Globus pallidus (tissue), 1 donor: Measurements from ENCODE around the gene TREX2.

Source experiments
- DNase-seq: peaks from one replicate; pipeline ENCODE4 v3.0.0-alpha.2; 2015; ENCODE audit warnings: low spot score

TREX2 gene, protein sequence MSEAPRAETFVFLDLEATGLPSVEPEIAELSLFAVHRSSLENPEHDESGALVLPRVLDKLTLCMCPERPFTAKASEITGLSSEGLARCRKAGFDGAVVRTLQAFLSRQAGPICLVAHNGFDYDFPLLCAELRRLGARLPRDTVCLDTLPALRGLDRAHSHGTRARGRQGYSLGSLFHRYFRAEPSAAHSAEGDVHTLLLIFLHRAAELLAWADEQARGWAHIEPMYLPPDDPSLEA

DNA sequence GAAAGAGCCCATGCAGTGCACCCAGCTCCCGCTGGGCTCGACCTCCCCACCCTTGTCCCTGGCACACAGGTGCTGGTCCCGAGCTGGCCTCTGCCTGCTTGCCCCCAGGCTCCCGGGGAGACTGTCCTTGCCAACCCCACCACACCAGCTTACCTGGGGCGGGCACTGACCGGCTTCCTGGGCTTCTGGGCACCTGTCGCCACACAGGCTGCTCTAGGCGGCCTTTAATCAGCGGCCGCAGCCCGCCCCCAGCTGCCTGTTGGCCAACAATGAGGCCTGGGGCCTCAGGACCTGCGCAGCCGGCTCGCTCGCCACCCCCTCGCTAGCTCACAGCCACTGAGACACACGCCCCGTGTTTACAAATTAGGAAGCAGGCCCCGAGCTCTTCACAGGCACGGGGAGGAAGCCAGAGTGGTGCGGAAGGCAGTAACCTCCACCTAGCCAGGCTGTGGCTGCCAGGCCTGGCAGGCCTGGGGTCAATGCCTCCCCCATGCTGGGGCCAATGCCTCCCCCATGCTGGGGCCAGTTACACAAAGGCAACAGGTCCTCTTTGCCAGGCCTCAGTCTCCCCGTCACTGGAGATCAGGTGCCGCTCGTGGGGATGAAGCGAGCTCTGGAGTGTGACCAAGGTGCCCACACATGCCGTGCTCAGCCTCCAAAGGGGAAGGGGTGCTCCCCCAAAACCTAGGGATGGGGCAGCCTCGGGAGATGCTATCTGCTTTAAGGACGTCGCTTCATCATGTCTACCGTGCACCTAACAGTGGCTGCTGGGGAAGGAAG lies at the start of gene TREX2:
Gene TREX2, minus strand, starts transcription at position 201 of the 780 bp plus-strand sequence. CDS start 626 bp downstream, outside the sequence.
- DNase-seq: no peak

DNA sequence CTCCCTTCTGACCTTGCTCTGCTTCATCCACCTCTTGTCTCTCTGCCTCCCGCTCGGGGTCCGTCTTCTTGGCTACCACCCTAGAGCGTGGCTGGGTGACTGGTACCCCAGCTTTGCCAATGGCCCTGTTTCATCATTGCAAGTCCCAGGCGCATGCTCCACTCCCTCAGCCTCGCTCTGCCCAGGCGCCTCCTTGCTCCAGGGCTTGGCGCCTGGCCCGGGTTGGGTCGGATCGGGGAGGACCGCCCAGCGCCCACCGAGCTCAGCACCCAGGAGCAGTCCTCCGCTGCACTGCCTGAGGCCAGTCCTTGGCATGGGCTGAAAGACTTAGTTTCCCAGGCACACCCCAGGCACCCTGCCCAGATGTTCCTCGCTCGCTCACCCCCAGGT lies 49.5 kb upstream of the TREX2 start:
- DNase-seq: no peak

- peak; percentile 37 for DNase-seq
These were observed 48.9 kb upstream of the TREX2 start, which contains the start of gene BGN for GRCh38 chrX:153494541-153495361. Gene BGN (plus strand): TSS chrX:153494980. CDS start chrX:153504632, 9,652 bp downstream.

GRCh38 chrX:153494061-153494460 lies 48.2 kb upstream of the TREX2 start:
- no peak for DNase-seq

- no peak for DNase-seq
These were observed 47.2 kb upstream of the TREX2 start for GRCh38 chrX:153493085-153493484.

DNA sequence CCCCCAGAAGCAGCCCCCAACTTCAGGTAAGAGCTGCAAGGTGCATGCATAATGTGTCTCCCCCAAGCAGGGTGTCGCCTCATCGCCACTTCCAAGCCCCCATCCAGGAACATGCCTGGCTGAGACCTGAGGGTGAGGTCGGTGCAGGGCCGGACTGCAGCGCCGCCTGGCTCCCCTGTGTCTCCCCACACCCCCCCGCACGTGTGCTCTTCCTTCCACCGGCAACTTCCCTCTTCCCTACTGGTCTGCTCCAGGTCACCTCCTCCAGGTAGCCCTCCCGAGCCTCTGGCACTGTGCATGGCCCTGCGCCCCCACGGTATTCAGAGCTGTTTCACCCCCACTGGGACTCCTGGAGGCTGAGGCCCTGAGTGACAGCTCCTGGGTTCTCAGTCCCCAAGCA lies 46.7 kb upstream of the TREX2 start:
- no peak for DNase-seq

GRCh38 chrX:153491918-153492317 lies 46.1 kb upstream of the TREX2 start:
- no peak for DNase-seq

DNA sequence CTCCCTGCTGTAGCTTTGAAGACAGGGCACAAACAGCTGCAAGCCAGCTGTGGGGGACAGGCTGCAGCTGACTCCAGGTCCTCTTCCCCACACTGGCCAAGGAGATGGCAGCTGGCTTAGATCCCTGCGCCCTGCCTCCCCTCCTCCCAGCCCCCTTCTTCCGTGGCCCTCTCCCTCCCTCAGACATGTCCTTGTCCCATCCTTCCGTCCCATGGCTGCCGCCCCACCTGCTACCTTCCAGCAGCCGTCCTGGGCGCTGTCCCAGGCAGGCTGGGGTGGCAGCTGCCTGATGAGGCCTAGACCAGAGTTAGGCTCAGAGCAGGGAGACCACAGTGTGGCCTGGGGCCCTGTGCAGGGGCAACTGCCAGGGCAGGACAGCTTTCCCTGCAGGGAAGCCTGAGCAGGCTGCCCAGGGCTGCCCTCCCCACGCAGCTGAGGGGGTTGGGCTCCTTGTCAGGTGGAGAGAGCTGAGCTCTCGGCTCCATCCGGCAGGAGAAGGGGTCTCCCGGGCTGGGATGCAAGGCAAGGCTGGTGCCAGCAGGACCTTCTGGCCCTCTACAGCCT lies 45.6 kb upstream of the TREX2 start:
- DNase-seq: no peak

DNA sequence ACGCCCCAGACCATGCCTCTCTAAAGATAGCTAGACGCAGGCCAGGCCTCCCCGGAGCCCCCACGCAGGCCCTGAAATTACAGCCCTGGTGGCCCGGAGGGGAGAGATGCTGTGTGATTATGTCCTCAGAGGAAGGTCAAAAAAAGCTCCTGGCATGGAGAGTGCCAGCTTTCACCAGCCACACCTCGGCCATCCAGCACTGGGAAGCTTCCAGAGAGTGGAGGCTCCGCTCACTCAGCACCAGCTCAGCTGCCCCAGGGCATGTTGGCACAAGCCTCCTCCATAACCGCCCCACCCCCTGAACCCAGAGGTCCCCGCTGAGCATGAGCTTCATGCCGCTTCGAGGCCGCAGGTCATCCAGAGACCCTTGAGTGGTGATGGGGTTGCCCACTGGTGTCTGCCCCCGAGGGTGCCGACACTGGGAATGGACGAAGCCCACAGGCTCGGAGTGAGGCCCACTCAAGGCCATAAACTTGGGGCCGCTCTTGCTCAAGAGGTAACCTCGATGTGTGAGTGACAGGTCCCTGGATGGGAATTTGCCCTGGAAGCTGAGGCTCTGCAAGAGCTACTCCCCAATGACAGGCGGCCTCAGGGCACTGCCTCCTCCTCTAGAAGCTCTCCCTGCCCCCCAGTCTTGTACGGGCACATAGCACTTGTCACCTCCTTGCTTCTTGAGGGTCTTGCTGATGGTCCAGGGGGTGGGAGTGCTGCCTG lies 44.5 kb upstream of the TREX2 start:
- DNase-seq: no peak

- DNase-seq: no peak
These were observed 42.5 kb upstream of the TREX2 start for GRCh38 chrX:153488231-153488914.

DNA sequence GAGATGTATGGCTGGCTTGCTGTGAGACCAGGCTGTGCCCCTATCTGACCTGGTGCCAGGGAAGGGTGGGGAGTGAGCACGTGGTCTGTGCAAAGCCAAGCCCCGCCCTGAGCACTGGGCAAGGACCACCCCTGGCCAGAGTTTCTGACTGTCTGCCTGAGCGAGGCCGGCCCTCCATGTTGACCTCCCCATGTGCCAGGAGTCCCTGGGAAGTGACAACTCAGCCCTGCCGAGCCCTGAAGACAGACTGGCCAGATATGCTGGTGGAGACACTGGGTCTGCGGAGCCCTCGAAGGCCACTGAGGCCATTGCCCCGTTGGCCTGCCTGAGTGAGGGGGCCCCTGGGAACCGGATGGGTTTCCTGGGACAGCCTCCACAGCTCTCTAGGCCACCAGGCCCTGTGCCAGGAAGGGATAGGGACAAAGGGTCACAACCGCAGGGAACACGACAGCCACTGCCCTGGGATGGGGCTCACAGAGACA lies 41.8 kb upstream of the TREX2 start:
- DNase-seq: no peak

DNA sequence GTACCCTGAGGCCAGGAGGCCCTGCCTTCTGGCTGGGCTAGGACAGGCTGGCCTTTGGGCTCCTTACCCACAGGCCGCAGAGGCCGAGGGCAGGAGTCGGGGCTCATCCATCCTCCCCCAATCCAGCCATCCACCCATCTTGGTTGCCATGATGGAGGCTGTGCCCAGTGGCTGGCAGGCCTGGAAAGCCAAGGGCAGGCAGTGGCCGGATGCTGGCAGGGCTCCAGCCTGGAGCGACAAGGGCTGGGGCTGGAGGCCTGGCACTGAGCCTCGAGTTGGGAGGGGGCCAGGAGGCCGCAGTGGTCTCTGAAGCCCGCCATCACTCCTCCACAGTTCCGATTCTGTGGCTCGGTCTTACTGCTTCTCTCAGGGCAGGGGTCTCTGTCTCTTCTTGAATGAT lies 40.3 kb upstream of the TREX2 start:
- no peak for DNase-seq

GRCh38 chrX:153485396-153486080 lies 39.7 kb upstream of the TREX2 start:
- DNase-seq: no peak

GRCh38 chrX:153482376-153483015 lies 36.6 kb upstream of the TREX2 start:
- no peak for DNase-seq

GRCh38 chrX:153481043-153481442 lies 35.2 kb upstream of the TREX2 start:
- no peak for DNase-seq

DNA sequence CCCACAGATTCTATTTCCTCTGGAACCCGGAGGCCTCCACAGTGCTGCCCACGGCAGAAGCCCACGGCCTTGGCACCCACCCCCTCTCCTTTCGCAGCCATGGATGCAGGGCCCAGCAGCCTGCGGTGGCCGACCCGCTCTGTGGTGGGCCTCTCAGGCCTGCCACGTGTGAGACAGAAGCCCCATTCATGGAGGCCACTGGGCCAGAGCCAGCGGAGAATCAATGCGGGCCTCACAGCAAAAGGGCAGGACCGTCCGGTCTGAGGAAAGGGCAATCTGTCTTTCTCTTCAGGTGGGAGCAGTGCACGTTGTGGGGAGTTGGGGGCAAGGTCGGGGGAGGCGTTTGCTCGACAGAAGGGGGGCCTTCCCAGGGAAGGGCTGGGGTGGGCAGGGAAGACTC lies 32.9 kb upstream of the TREX2 start:
- no peak for DNase-seq

DNA sequence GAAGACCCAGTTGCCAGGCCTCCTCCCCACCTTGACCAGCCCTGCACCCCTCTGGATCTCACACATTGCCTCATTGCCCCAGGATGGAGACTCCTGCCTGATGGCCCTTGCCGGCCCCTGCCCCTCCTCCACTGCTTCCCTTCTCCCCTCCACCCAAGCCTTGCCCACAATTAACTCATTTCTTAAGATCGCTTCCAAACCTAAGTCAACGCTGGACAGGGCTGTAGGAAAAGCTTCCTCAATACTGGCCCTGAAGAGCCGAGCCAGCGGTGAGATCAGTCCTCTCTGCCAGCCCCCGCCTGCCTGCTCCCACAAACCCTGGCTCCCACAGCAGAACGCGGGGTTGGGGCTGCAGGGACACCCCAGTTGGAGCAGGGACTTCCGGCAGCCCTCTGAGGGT lies 32.0 kb upstream of the TREX2 start:
- no peak for DNase-seq

DNA sequence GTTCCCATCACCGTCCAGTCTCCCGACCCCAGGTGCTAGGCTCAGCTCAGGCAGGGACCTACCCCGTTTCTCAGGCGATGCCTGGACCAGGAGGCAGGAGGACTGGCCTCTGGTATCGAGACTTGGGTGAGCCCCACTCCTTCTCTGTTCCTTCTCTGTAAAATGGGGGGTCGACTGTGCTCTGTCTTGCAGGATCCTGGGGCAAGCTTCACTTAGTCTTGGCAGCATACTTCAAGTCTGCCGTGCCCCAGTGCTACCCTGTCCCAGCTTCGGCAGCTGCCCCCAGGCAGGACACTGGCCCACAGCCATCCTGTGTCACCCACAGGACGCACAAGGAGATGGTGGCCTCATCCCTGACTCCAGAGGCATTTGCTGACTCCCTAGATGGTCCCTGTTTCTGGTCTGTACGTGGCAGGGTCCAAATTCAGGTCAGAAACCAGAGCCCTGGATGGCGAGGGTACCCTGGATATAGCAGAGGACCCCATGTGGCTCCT lies 31.6 kb upstream of the TREX2 start:
- no peak for DNase-seq

GRCh38 chrX:153476666-153477363 lies 31.0 kb upstream of the TREX2 start:
- DNase-seq: no peak
